HFFc6 (cell line): Measurements from ENCODE around the gene CDKN2A. TPM values are rescaled to one million over a fixed set of nuclear protein-coding genes. Genes with fewer than 3 reads are reported as not detected.

ENCODE experiments used
- DNase-seq: peaks from one replicate; pipeline ENCODE4 v3.0.0-alpha.2; 2018
- H3K27ac Mint-ChIP-seq: 2 replicates; pipeline ENCODE4 v1.8.0; 2020; ENCODE audit warnings: mild to moderate bottlenecking, mixed read lengths
- H3K27me3 Mint-ChIP-seq: 2 replicates; pipeline ENCODE4 v1.8.0; 2021; ENCODE audit warnings: mild to moderate bottlenecking, moderate library complexity, mixed read lengths; ENCODE audit not compliant: insufficient read depth
- H3K36me3 Mint-ChIP-seq: 2 replicates; pipeline ENCODE4 v1.8.0; 2021; ENCODE audit warnings: low read depth, mixed read lengths
- H3K4me1 Mint-ChIP-seq: 2 replicates; pipeline ENCODE4 v1.8.0; 2020; ENCODE audit warnings: low read depth, mixed read lengths
- H3K4me3 Mint-ChIP-seq: 2 replicates; pipeline ENCODE4 v1.8.0; 2020; ENCODE audit warnings: mild to moderate bottlenecking, moderate library complexity, mixed read lengths
- H3K9me3 Mint-ChIP-seq: 2 replicates; pipeline ENCODE4 v1.8.0; 2020; ENCODE audit warnings: mild to moderate bottlenecking, mixed read lengths
- CTCF ChIP-seq: fragments of 200-600 bp; sonication (generic); IDR thresholded peaks from 2 replicates; pipeline ENCODE4 v1.5.0; 2021; ENCODE audit warnings: antibody characterized with exemption, mild to moderate bottlenecking
- total RNA-seq, 6 experiments: library from RNA; stranded (reverse); fragmentation: NEBNext Ultra II Directional; extraction: Animal tissue kit (Norgen Biotek cat#: 25700); gene quantifications; 2 replicates in 1 of 6; 3 replicates in 5 of 6; pipeline ENCODE4 v1.2.3, GENCODE V29; 2021

Gene CDKN2A
- total RNA-seq, 6 experiments from 2014 or later: 47.7 to 133 (median 121) TPM

DNA sequence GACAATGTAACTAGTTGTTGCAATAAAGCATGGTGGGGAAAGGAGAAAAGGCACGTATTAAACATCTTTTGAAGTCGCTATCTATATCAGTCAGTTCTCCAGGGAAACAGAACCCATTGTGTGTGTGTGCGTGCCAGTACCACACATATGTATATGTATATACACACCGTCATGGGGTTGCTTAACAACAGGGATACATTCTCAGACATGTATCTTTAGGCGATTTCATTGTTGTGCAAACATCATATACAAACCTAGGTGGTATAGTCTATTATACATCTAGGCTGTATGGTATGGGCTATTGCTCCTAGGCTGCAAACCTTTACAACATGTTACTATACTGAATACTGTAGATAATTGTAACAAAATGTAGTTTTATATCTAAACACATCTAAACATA is 2.7 kb upstream of the CDKN2A start:
- DNase-seq: no peak
- Mint-ChIP-seq H3K4me3 (peak overlapping the region; percentile 96), H3K27ac (peak overlapping the region; percentile 98), H3K9me3 (no peaks in the 10 kb centered on the region), H3K4me1 (peaks cover 59% of the 10 kb centered on the region), H3K27me3 (peaks cover 3% of the 10 kb centered on the region; the same call in 1 of the 2 replicates), H3K36me3 (no peaks in the 10 kb centered on the region; the same call in 1 of the 2 replicates)
- no peak for TF ChIP-seq CTCF

DNA sequence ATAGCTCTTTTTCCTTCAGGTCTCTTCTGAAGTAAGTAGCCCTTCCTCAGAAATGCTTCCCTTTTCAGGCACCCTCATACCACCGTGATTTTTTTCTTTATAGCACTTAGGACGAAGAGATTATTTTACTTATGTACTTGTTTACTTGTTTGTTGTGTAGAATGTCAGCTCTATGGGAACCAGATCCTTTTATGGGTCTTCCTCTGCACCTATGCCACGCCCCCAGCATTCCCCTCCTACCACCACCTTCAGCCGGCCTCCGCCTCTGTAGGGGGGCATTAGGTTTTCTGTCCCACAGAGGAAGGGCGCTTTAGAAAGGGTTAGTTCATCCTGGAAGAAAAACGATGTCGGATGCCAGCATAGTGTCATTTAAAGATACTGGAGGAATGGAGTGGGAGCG is 2.2 kb upstream of the CDKN2A start:
- Mint-ChIP-seq H3K9me3 (no peaks in the 10 kb centered on the region), H3K4me1 (peaks cover 59% of the 10 kb centered on the region), H3K27ac (peak overlapping the region; percentile 98), H3K36me3 (no peaks in the 10 kb centered on the region; the same call in 1 of the 2 replicates), H3K4me3 (peak overlapping the region; percentile 96), H3K27me3 (peaks cover 3% of the 10 kb centered on the region; the same call in 1 of the 2 replicates)
- no peak for DNase-seq
- TF ChIP-seq CTCF: no peak

- peak overlapping the region; percentile 98 for H3K27ac Mint-ChIP-seq
- peak overlapping the region; percentile 96 for H3K4me3 Mint-ChIP-seq
- H3K4me1 Mint-ChIP-seq: peaks cover 65% of the 10 kb centered on the region
- no peaks in the 10 kb centered on the region; the same call in 1 of the 2 replicates for H3K36me3 Mint-ChIP-seq
- TF ChIP-seq CTCF: peak; percentile 62
- DNase-seq: no peak
- no peaks in the 10 kb centered on the region for H3K9me3 Mint-ChIP-seq
- peaks cover 3% of the 10 kb centered on the region; the same call in 1 of the 2 replicates for H3K27me3 Mint-ChIP-seq
Observed at GRCh38 chr9:21995666-21996398, 1.6 kb upstream of the CDKN2A start.

GRCh38 chr9:21995006-21995665 is 944 bp upstream of the CDKN2A start:
- peak; percentile 74 for DNase-seq
- Mint-ChIP-seq H3K27me3 (peaks cover 3% of the 10 kb centered on the region; the same call in 1 of the 2 replicates), H3K27ac (peak overlapping the region; percentile 98), H3K4me3 (peak overlapping the region; percentile 96), H3K9me3 (no peaks in the 10 kb centered on the region), H3K36me3 (peaks cover 3% of the 10 kb centered on the region), H3K4me1 (peaks cover 70% of the 10 kb centered on the region)
- TF ChIP-seq CTCF: no peak

DNA sequence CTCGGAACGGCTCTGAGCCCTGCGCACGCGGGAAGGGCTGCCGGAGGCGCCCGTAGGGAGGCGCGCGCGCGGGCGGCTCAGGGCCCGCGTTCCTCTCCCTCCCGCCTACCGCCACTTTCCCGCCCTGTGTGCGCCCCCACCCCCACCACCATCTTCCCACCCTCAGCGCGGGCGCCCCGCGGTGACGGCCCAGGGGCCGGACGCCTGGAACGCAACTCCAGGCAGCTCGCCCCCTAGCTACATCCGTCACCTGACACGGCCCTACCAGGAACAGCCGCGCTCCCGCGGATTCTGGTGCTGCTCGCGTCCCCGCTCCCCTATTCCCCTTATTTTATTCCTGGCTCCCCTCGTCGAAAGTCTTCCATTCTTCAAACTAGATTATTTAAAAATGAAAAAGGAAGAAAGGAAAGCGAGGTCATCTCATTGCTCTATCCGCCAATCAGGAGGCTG is 389 bp upstream of the CDKN2A start, which contains the start of gene CDKN2B-AS1:
TSS of gene CDKN2B-AS1 (plus strand) at position 236 of the 450 bp plus-strand sequence.
- Mint-ChIP-seq H3K4me3 (peak within 1 kb of the TSS; percentile 96), H3K36me3 (peaks cover 9% of the 10 kb centered on the region), H3K4me1 (peaks cover 70% of the 10 kb centered on the region), H3K27me3 (peaks cover 3% of the 10 kb centered on the region; the same call in 1 of the 2 replicates), H3K27ac (peak within 1 kb of the TSS; percentile 98), H3K9me3 (no peaks in the 10 kb centered on the region)
- peak; percentile 58 for DNase-seq
- no peak; the same call in 1 of the 2 replicates for TF ChIP-seq CTCF
